Stimulated activated naive CD8-positive, alpha-beta T cell treated with anti-CD3 and anti-CD28 coated beads, Interleukin-15, Interleukin-2, amounts not matched to agents 100 U/mL and 50 U/mL, for 24 hours (primary cell): ENCODE results near the gene MAP1B.
"Not testable (repeated sequence)": the region's sequence is repeated elsewhere in the genome, so short reads cannot be mapped to it uniquely, and the experiment has no call there.

Experiments
- ATAC-seq: fragments of 150-1000 bp; cut with Tn5 transposase; one replicate; pipeline ENCODE4 v1.10.0; 2021
- DNase-seq: peaks from one replicate; pipeline ENCODE4 v3.0.0; 2021

Gene MAP1B

GRCh38 chr5:72107131-72107900 is at the start of gene MAP1B:
Gene MAP1B (plus strand): TSS chr5:72107475. CDS start chr5:72107532, 57 bp downstream.
- ATAC-seq (peak; percentile 46), DNase-seq (no peak)

GRCh38 chr5:72057816-72058215 is 49.5 kb upstream of the MAP1B start:
- DNase-seq (no peak), ATAC-seq (no peak)

GRCh38 chr5:72063219-72063819 is 44.0 kb upstream of the MAP1B start:
- DNase-seq (peak; percentile 22), ATAC-seq (no peak)

- no peak for ATAC-seq
- DNase-seq: no peak
These were observed 42.3 kb upstream of the MAP1B start for GRCh38 chr5:72064801-72065570.

- ATAC-seq: no peak
- no peak for DNase-seq
These were observed 41.5 kb upstream of the MAP1B start for GRCh38 chr5:72065751-72066255.

GRCh38 chr5:72066705-72067107 is 40.6 kb upstream of the MAP1B start:
- DNase-seq: no peak
- ATAC-seq: no peak

GRCh38 chr5:72067682-72068470 is 39.4 kb upstream of the MAP1B start:
- DNase-seq: no peak

GRCh38 chr5:72070529-72070928 is 36.7 kb upstream of the MAP1B start:
- DNase-seq: no peak

More at GRCh38 chr5:72067682-72068470, 39.4 kb upstream of the MAP1B start:
- ATAC-seq: no peak

GRCh38 chr5:72071906-72072305 is 35.4 kb upstream of the MAP1B start:
- no peak for ATAC-seq

More at GRCh38 chr5:72070529-72070928, 36.7 kb upstream of the MAP1B start:
- ATAC-seq: no peak

GRCh38 chr5:72074251-72074650 is 33.0 kb upstream of the MAP1B start:
- DNase-seq: no peak
- no peak for ATAC-seq

More at GRCh38 chr5:72071906-72072305, 35.4 kb upstream of the MAP1B start:
- no peak for DNase-seq

GRCh38 chr5:72075461-72075860 is 31.8 kb upstream of the MAP1B start:
- no peak for DNase-seq
- ATAC-seq: no peak

GRCh38 chr5:72076621-72077300 is 30.5 kb upstream of the MAP1B start:
- ATAC-seq (no peak), DNase-seq (no peak)

- DNase-seq: no peak
- ATAC-seq: no peak
These were observed 29.9 kb upstream of the MAP1B start for GRCh38 chr5:72077390-72077789.

- ATAC-seq: no peak
These were observed 28.0 kb upstream of the MAP1B start for GRCh38 chr5:72079288-72079687.

GRCh38 chr5:72082048-72082447 is 25.2 kb upstream of the MAP1B start:
- ATAC-seq: no peak

More at GRCh38 chr5:72079288-72079687, 28.0 kb upstream of the MAP1B start:
- no peak for DNase-seq

GRCh38 chr5:72084876-72085275 is 22.4 kb upstream of the MAP1B start:
- ATAC-seq (no peak), DNase-seq (no peak)

More at GRCh38 chr5:72082048-72082447, 25.2 kb upstream of the MAP1B start:
- DNase-seq: no peak

- DNase-seq (no peak), ATAC-seq (no peak)
These were observed 22.0 kb upstream of the MAP1B start for GRCh38 chr5:72085319-72085718.

GRCh38 chr5:72089713-72090112 is 17.6 kb upstream of the MAP1B start:
- DNase-seq, ATAC-seq: not testable (repeated sequence)

GRCh38 chr5:72092074-72092473 is 15.2 kb upstream of the MAP1B start:
- no peak for ATAC-seq
- DNase-seq: no peak

- DNase-seq (no peak), ATAC-seq (peak; percentile 32)
These were observed 14.1 kb upstream of the MAP1B start for GRCh38 chr5:72093217-72093616.

- DNase-seq (no peak), ATAC-seq (peak; percentile 45)
These were observed 13.5 kb upstream of the MAP1B start for GRCh38 chr5:72093824-72094223.
